G401.6 (cell line): Measurements from ENCODE around the gene SOWAHB.

Experiments used
- FAIRE-seq: peaks from 2 replicates; lab custom pipeline; 2012; peaks lifted over from hg19 to GRCh38; lab: Jason Lieb, UNC

SOWAHB gene

GRCh38 chr4:76897536-76898384, at the start of gene SOWAHB:
TSS of gene SOWAHB (minus strand) at chr4:76898144. CDS start at chr4:76897849, 295 bp downstream.
- no peak for FAIRE-seq

- FAIRE-seq: no peak
These were observed 49.4 kb upstream of the SOWAHB start for GRCh38 chr4:76947369-76947768.

GRCh38 chr4:76943790-76944189, 45.8 kb upstream of the SOWAHB start:
- FAIRE-seq: no peak

- no peak for FAIRE-seq
These were observed 45.2 kb upstream of the SOWAHB start for GRCh38 chr4:76943129-76943620.

GRCh38 chr4:76939184-76939583, 41.2 kb upstream of the SOWAHB start:
- FAIRE-seq: no peak

GRCh38 chr4:76931576-76932276, 33.8 kb upstream of the SOWAHB start:
- FAIRE-seq: no peak

GRCh38 chr4:76931087-76931486, 33.1 kb upstream of the SOWAHB start:
- FAIRE-seq: no peak

- no peak for FAIRE-seq
These were observed 32.7 kb upstream of the SOWAHB start for GRCh38 chr4:76930685-76931084.

- no peak for FAIRE-seq
These were observed 28.9 kb upstream of the SOWAHB start for GRCh38 chr4:76926841-76927240.

GRCh38 chr4:76923619-76924357, 25.8 kb upstream of the SOWAHB start:
- FAIRE-seq: no peak

- FAIRE-seq: no peak
These were observed 22.8 kb upstream of the SOWAHB start for GRCh38 chr4:76920715-76921114.

GRCh38 chr4:76909711-76910110, 11.8 kb upstream of the SOWAHB start:
- no peak for FAIRE-seq

GRCh38 chr4:76905521-76905920, 7.6 kb upstream of the SOWAHB start:
- FAIRE-seq: no peak

- FAIRE-seq: no peak
These were observed 6.8 kb upstream of the SOWAHB start for GRCh38 chr4:76904646-76905190.

GRCh38 chr4:76902233-76902890, 4.4 kb upstream of the SOWAHB start:
- no peak for FAIRE-seq

GRCh38 chr4:76898949-76899645, 1.2 kb upstream of the SOWAHB start:
- FAIRE-seq: no peak

- no peak for FAIRE-seq
These were observed 395 bp upstream of the SOWAHB start for GRCh38 chr4:76898385-76898692.

GRCh38 chr4:76896614-76897535, 1.1 kb downstream of the SOWAHB start:
- FAIRE-seq: no peak

GRCh38 chr4:76896048-76896447, 1.9 kb downstream of the SOWAHB start:
- no peak for FAIRE-seq

- FAIRE-seq: no peak
These were observed 2.3 kb downstream of the SOWAHB start for GRCh38 chr4:76895619-76896018.
